Kidney (tissue), 22 donors: ENCODE data around the gene TRIM77. TPM values are rescaled to one million over a fixed set of nuclear protein-coding genes. Genes with fewer than 3 reads are reported as not detected.
"Not testable (repeated sequence)": the region's sequence is repeated elsewhere in the genome, so short reads cannot be mapped to it uniquely, and the experiment has no call there.

Experiments
- DNase-seq, 5 donors: peaks; one replicate each; pipeline ENCODE4 v3.0.0-alpha.2; 2013 to 2020
- FAIRE-seq: peaks from 2 replicates; lab custom pipeline; 2012; peaks lifted over from hg19 to GRCh38; lab: Jason Lieb, UNC
- H3K27ac ChIP-seq, 2 donors: one replicate each; pipeline ENCODE4 v1.7.0; 2013; ENCODE audit warnings: low read depth in 2 of 2, low read length in 2 of 2, inconsistent platforms in 1 of 2
- H3K27me3 ChIP-seq: one replicate; pipeline ENCODE4 v1.7.1; 2013; ENCODE audit warnings: low read length, inconsistent platforms; ENCODE audit not compliant: control insufficient read depth, insufficient read depth
- H3K36me3 ChIP-seq, 3 donors: one replicate each; pipeline versions ENCODE4 v1.7.0 to v1.7.1; 2013; ENCODE audit warnings: low read length in 3 of 3, control low read depth in 1 of 3, inconsistent platforms in 1 of 3; ENCODE audit not compliant: insufficient read depth in 3 of 3, control insufficient read depth in 2 of 3
- H3K4me1 ChIP-seq, 3 donors: one replicate each; pipeline versions ENCODE4 v1.7.0 to v1.7.1; 2013; ENCODE audit warnings: low read length in 3 of 3, inconsistent platforms in 1 of 3, low read depth in 1 of 3; ENCODE audit not compliant: control insufficient read depth in 2 of 3, insufficient read depth in 2 of 3
- H3K4me3 ChIP-seq, 3 donors: one replicate each; pipeline versions ENCODE4 v1.7.0 to v1.8.1; 2013; ENCODE audit warnings: low read length in 3 of 3, control low read depth in 1 of 3, inconsistent platforms in 1 of 3
- H3K9ac ChIP-seq, 3 donors: one replicate each; pipeline versions ENCODE4 v1.7.0 to v1.7.1; 2013; ENCODE audit warnings: low read length in 3 of 3, control low read depth in 1 of 3, inconsistent platforms in 1 of 3
- H3K9me3 ChIP-seq, 3 donors: one replicate each; pipeline versions ENCODE4 v1.7.0 to v1.7.1; 2013; ENCODE audit warnings: low read length in 3 of 3, control low read depth in 1 of 3, inconsistent platforms in 1 of 3; ENCODE audit not compliant: control insufficient read depth in 2 of 3, insufficient read depth in 1 of 3
- CTCF ChIP-seq: IDR thresholded peaks from 3 replicates; pipeline ENCODE4 v1.5.1; 2012; ENCODE audit warnings: mild to moderate bottlenecking, moderate library complexity, borderline replicate concordance; ENCODE audit not compliant: insufficient read depth; ENCODE audit errors: extremely low read depth
- intact Hi-C: fragments of 100-400 bp; cut with DNase I; formaldehyde crosslinking; loops from one replicate; pipeline ENCODE4 v1.11.1; 2022
- long read RNA-seq, 10 donors: library from polyadenylated mRNA in 1 of 10; unstranded in 1 of 10; transcript quantifications; one replicate each; pipeline ENCODE4 v2.0.0 and lab custom pipeline, GENCODE V29; 2021 to 2026
- polyA plus RNA-seq: library from polyadenylated mRNA; stranded (reverse); fragments of 350-450 nt; fragmentation: Illumina TruSeq; extraction: RNeasy Lipid Tissue Mini Kit (QIAGEN cat#74804); gene quantifications from one replicate; pipeline ENCODE4 v1.2.3, GENCODE V29; 2014; ENCODE audit warnings: low read depth, low replicate concordance; ENCODE audit not compliant: insufficient read depth
- total RNA-seq: library from RNA; stranded (reverse); fragmentation: NEBNext Ultra II Directional; extraction: Animal tissue kit (Norgen Biotek cat#: 25700); gene quantifications from one replicate; pipeline ENCODE4 v1.2.1, GENCODE V29; 2021
- donor health status: control.
- donor health status: control.
- donor health status: control.
- donor health status: control.
- donor health status: control.
- donor health status: DM: yes; HTN: yes; CAD: no.
- donor health status: Normal renal cell carcinoma (clear cell type).

Gene TRIM77
- total RNA-seq: not detected
- not detected for polyA plus RNA-seq
- long read RNA-seq, donor 1: 0 reads
- long read RNA-seq, donor 2: 0 reads
- long read RNA-seq, donor 3: 0 reads
- long read RNA-seq, donor 4: 0 reads
- long read RNA-seq, donor 5: 0 reads
- long read RNA-seq, donor 6: 0 reads
- long read RNA-seq, donor 7: 0 reads
- long read RNA-seq, donor 8: 0 reads
- long read RNA-seq, donor 9: 0 reads
- long read RNA-seq, donor 10: 0 reads

- H3K9ac ChIP-seq, H3K36me3 ChIP-seq, H3K9me3 ChIP-seq, H3K27me3 ChIP-seq, H3K4me1 ChIP-seq, DNase-seq, H3K4me3 ChIP-seq, FAIRE-seq, intact Hi-C loops, H3K27ac ChIP-seq: not testable (repeated sequence)
Observed at GRCh38 chr11:89709999-89710398, at the start of gene TRIM77. Gene TRIM77, plus strand, starts transcription at chr11:89710299. Its CDS starts 0 bp downstream, at chr11:89710299.

DNA sequence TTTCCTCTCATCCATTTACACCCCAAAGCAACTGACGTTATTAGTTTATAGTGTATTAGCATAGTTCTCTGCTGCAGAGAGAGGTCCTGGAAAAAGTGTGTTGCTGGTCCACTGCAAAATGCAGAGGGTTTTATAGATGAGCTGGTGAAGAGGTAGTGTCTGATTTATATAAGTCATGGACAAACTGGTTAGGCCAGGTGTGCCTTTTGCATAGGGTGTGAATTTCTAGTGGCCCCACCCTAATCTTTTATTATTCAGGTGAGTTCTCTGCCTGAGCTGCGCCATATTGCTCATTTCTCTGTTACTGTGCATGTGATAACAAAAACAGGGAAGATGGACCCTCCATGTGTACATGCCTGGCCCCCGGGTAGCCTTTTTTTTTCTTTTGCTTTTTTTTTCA is 43.1 kb upstream of the TRIM77 start:
- Histone ChIP-seq H3K27ac (no peak overlapping the region), H3K9me3 (no peaks in the 10 kb centered on the region), H3K4me1 (no peaks in the 10 kb centered on the region), H3K4me3 (no peak overlapping the region), H3K27me3 (no peaks in the 10 kb centered on the region), H3K36me3 (no peaks in the 10 kb centered on the region), H3K9ac (no peak overlapping the region)
- intact Hi-C loops: no loop called here
- FAIRE-seq: no peak
- TF ChIP-seq CTCF: no peak
- no peak for DNase-seq

- H3K9me3 ChIP-seq, DNase-seq, H3K4me1 ChIP-seq, H3K36me3 ChIP-seq, H3K27me3 ChIP-seq, H3K27ac ChIP-seq, H3K9ac ChIP-seq, intact Hi-C loops, H3K4me3 ChIP-seq, FAIRE-seq: not testable (repeated sequence)
Observed at GRCh38 chr11:89668158-89668557, 41.9 kb upstream of the TRIM77 start.

GRCh38 chr11:89669586-89669985 is 40.5 kb upstream of the TRIM77 start:
- intact Hi-C loops, H3K9me3 ChIP-seq, H3K4me1 ChIP-seq, H3K9ac ChIP-seq, H3K27me3 ChIP-seq, H3K4me3 ChIP-seq, H3K27ac ChIP-seq, DNase-seq, FAIRE-seq, H3K36me3 ChIP-seq: not testable (repeated sequence)

DNA sequence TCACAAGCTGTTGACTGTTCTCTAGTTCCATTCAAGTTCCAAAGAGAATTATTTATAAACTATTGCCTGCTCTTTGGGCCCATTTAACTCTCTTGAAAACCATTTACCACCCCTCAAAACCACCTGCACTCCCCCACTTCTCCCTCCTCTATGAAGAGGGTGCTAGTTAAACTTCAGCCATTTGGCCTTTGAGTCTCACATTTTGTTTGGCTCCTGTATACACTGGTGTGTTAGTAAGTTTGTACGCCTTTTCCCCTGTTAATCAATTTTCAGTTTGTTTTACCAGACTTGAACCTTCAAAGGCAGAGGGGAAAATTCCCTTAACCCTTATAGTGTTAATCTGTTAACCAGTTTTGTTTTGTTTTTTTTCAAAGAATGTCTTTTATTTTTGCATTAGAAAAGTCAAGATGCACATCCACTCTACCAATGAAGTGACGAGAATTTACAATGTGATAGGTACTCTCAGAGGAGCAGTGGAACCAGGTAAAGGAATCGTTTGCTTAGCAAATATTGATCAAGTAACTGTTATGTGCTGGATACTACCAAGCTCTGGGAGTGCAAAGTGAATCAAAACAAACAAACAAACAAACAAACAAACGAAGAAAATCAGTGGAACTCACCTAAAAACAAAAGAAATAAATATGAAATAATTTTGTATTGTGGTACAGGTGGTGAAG is 40.0 kb upstream of the TRIM77 start:
- intact Hi-C loops, H3K27me3 ChIP-seq, DNase-seq, H3K9me3 ChIP-seq, H3K4me3 ChIP-seq, H3K36me3 ChIP-seq, H3K9ac ChIP-seq, H3K27ac ChIP-seq, FAIRE-seq, H3K4me1 ChIP-seq: not testable (repeated sequence)

DNA sequence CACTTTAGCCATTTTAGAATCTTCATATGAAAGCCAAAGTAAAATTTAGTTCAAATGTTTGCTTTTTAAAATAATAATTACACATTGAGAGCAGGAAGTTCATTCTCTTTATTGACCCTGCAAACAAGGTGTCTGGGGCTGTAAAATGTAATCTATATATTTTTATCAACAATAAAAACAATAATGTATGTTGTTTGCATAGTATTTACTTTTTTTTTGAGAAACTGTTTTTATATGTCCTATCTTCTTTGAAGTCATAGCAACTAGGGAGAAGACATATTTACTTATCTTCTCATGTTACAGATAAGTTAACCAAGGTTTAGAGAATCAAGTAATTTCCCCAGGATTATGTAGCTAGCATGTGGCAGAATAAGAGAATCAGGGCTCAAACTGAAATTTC is 37.6 kb upstream of the TRIM77 start:
- H3K36me3 ChIP-seq, H3K4me3 ChIP-seq, DNase-seq, H3K27me3 ChIP-seq, H3K9ac ChIP-seq, H3K27ac ChIP-seq, intact Hi-C loops, H3K4me1 ChIP-seq, H3K9me3 ChIP-seq: not testable (repeated sequence)
- FAIRE-seq: peak; percentile 3

DNA sequence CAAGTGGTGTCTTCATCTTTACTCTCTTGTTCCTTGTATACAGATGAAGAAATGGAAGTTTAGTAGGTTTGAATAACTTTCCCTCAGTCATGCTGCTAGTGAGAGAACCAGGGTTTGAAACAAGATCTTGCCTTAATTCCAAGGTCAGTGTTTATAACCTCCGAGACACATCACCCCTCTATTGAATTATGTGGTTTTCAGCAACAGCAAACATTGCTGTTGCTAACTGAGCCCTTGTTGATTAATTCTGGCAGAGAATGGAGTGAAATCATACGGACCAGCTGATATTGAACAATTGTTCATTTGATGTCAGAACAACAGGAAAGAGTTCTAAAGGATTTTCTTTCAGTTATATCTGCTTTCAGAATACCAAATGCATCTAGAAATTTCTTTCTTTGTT is 36.7 kb upstream of the TRIM77 start:
- H3K36me3 ChIP-seq, H3K9ac ChIP-seq, FAIRE-seq, H3K27ac ChIP-seq, H3K4me3 ChIP-seq, intact Hi-C loops, H3K27me3 ChIP-seq, H3K4me1 ChIP-seq, H3K9me3 ChIP-seq: not testable (repeated sequence)
- DNase-seq: peak in 1 of 5 donors; percentile 8
